SH-SY5Y (cell line): ENCODE results near the gene ATF3.

Experiments used
- GATA2 ChIP-seq: IDR thresholded peaks from 2 replicates; pipeline ENCODE4 v1.6.1; 2011; ENCODE audit warnings: mild to moderate bottlenecking, low read depth, low read length
- GATA3 ChIP-seq: IDR thresholded peaks from 2 replicates; pipeline ENCODE4 v1.6.1; 2011; ENCODE audit warnings: low read depth, mild to moderate bottlenecking, low read length, moderate library complexity

ATF3 gene

DNA sequence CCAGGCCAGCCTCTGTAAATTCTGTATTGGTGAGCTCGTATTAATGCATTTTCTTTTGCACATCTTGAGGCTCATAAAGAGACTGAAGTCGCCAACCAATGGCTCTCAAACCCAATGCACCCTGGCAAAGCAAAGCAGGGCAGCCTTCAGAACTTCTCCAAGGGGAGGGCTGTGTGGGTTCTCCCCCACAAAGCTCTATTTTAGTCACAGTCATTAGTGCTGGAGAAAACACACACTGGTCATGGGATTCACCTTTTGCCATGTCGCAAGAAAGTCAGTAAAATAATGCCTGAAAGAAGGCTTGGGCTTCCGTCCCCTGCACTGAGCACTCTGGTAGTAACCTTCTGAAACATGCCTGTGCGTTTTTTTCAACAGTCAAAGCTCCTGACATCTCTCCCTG is 26.3 kb upstream of the ATF3 start:
- no peak for TF ChIP-seq GATA2
- TF ChIP-seq GATA3 = no peak

GRCh38 chr1:212582808-212583615 is 25.5 kb upstream of the ATF3 start:
- no peak for TF ChIP-seq GATA3
- TF ChIP-seq GATA2 = no peak

- TF ChIP-seq GATA3 (no peak), GATA2 (no peak)
These were observed 24.9 kb upstream of the ATF3 start for GRCh38 chr1:212583643-212584042.

DNA sequence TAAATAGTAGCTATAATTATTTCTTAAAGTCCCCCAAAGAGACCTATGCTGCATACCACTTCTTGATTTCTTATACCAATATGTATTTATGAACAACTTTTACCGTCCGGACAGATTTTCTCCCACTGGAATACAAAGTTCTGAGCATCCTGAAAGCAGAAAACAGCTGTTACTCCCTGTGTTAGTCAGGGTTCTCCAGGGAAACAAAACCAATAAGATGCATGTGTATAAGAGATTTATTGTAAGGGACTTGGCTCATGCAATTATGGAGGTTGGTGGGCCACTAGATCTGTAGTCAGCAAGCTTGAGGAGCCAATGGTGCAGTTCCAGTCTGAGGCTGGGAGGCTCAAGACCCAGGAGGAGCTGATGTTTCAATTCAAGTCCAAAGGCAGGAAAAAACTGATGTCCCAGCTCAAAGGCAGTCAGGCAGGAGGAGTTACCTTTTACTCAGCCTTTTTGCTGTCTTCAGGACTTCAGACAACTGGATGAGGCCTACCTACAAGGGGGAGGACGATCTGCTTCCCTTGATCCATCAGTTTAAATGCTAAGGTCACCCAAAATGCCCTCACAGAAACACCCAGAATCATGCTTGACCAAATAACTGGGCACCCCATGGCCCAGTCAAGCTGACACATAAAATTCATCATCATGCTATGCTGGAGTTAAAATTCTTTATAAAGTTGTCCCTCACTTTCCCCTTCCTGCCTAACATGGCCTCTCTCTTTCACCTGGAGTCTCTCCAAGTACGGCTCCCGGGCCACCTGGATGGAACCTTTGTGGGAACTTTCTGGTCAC is 24.3 kb upstream of the ATF3 start:
- TF ChIP-seq GATA3 (no peak), GATA2 (no peak)

- TF ChIP-seq GATA2 (no peak), GATA3 (no peak)
These were observed 23.4 kb upstream of the ATF3 start for GRCh38 chr1:212585210-212585609.

- no peak for TF ChIP-seq GATA3
- TF ChIP-seq GATA2 = no peak
These were observed 22.1 kb upstream of the ATF3 start for GRCh38 chr1:212586206-212587015.

- no peak for TF ChIP-seq GATA2
- TF ChIP-seq GATA3 = no peak
These were observed 21.3 kb upstream of the ATF3 start for GRCh38 chr1:212587016-212587887.

- no peak for TF ChIP-seq GATA3
- TF ChIP-seq GATA2 = no peak
These were observed 20.6 kb upstream of the ATF3 start for GRCh38 chr1:212587888-212588510.

GRCh38 chr1:212589446-212589845 is 19.1 kb upstream of the ATF3 start:
- no peak for TF ChIP-seq GATA3
- TF ChIP-seq GATA2 = no peak

DNA sequence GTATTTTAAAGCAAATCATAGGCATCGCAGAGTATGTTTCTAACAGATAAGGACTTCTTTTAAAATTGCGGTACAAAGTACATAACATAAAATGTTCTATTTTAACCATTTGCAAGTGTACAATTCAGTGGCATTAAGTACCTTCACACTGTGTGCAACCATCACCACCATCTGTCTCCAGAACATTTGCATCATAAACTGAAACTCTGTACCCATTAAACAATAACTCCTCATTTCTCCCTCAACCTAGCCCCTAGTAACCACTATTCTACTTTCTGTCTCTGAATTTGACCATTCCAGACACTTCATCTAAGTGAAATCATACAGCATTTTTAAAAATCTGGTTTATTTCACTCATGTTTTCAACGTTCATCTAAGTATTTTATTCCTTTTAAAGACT is 16.6 kb upstream of the ATF3 start:
- TF ChIP-seq GATA2 (no peak), GATA3 (no peak)

- no peak for TF ChIP-seq GATA2
- TF ChIP-seq GATA3 = no peak
These were observed 14.7 kb upstream of the ATF3 start for GRCh38 chr1:212593821-212594251.

DNA sequence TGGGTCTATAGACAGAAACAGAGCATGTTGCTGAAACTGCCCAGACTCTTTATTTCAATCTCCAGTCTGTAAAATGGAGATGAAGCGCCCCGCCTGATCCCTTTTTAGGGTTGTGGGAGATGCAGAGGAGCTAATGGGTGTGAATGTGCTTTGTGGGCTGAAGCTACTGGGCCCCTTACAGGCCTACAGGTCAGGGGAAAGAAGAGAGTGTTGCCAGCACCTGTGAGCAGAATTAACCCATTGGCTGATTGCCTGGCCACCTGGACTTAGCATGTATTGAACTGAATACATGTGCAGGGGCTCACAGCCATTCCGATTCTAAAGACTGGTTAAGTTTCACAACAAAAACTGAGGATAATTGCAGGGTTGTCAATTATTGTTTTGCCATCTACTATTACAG is 13.9 kb upstream of the ATF3 start:
- TF ChIP-seq GATA3 (no peak), GATA2 (no peak)

DNA sequence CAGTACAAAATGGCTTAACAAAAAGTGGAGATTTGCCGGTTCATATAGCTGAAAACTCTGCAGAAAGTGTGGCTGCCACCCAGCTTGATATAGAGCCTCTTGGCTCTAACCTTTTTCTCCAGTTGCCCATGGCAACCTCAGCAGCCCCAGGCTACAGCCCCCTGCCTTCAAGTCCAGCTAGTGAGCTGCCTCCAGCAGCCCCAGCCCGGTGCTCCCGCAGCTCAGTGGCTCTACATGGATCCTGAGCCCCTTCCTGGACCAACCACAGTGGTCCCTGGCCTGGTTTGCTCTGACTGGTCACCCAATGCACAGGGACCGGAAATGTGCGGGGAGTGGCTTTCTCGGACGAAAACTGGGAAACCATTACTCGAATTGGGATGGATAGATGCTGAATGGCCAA is 13.3 kb upstream of the ATF3 start:
- no peak for TF ChIP-seq GATA3
- no peak for TF ChIP-seq GATA2
